HL-60 (cell line): ENCODE data around the gene NPPA.

Experiments
- DNase-seq, 2 experiments: peaks; one replicate each; pipeline ENCODE4 v3.0.0-alpha.2; 2010 to 2020; ENCODE audit warnings: low read depth in 1 of 2, low spot score in 1 of 2
- H3K27ac ChIP-seq: fragments of 250-450 bp; sonication (Bioruptor Pico); replicated peaks from 2 replicates; pipeline ENCODE4 v1.5.1; 2020; ENCODE audit warnings: mild to moderate bottlenecking, moderate library complexity
- H3K27me3 ChIP-seq: fragments of 250-450 bp; sonication (Bioruptor Pico); 2 replicates; pipeline ENCODE4 v1.5.1; 2021; ENCODE audit warnings: mild to moderate bottlenecking, moderate library complexity; ENCODE audit not compliant: insufficient read depth, poor library complexity, severe bottlenecking
- H3K4me3 ChIP-seq: replicated peaks from 2 replicates; pipeline ENCODE4 v1.5.1; 2011; ENCODE audit warnings: mild to moderate bottlenecking, control low read depth, low read length; ENCODE audit not compliant: insufficient read depth
- CTCF ChIP-seq: IDR thresholded peaks from one replicate; pipeline ENCODE4 v1.5.1; 2011; ENCODE audit warnings: low read length, control low read depth, inconsistent platforms; ENCODE audit not compliant: insufficient read depth
- GABPA ChIP-seq: IDR thresholded peaks from 2 replicates; pipeline ENCODE4 v1.6.1; 2012; ENCODE audit warnings: low read depth
- POLR2AphosphoS5 ChIP-seq: IDR thresholded peaks from 2 replicates; pipeline ENCODE4 v1.6.1; 2012; ENCODE audit warnings: low read depth
- REST ChIP-seq: IDR thresholded peaks from 2 replicates; pipeline ENCODE4 v1.6.1; 2012; ENCODE audit warnings: low read depth; ENCODE audit not compliant: insufficient replicate concordance
- SPI1 ChIP-seq: IDR thresholded peaks from 2 replicates; pipeline ENCODE4 v1.6.1; 2012; ENCODE audit warnings: low read depth, mild to moderate bottlenecking, borderline replicate concordance

Gene NPPA

GRCh38 chr1:11802973-11803885 is 44.4 kb downstream of the NPPA start:
- peak; percentile 72 to 81 for DNase-seq
- TF ChIP-seq GABPA: no peak
- no peak for TF ChIP-seq POLR2AphosphoS5
- TF ChIP-seq REST: no peak
- no peak for TF ChIP-seq SPI1
- no peak for TF ChIP-seq CTCF
- H3K27ac ChIP-seq: peak overlapping the region; percentile 21
- no peaks in the 10 kb centered on the region for H3K27me3 ChIP-seq
- H3K4me3 ChIP-seq: peak overlapping the region; percentile 34

- Histone ChIP-seq H3K27ac (peak overlapping the region; percentile 21), H3K4me3 (peak overlapping the region; percentile 34), H3K27me3 (no peaks in the 10 kb centered on the region)
- TF ChIP-seq GABPA: peak; percentile 66
- no peak for TF ChIP-seq POLR2AphosphoS5
- peak in 1 of 2 experiments; percentile 20 for DNase-seq
Measured at GRCh38 chr1:11802616-11802972, 45.0 kb downstream of the NPPA start.

- Histone ChIP-seq H3K27ac (no peak overlapping the region), H3K4me3 (no peak overlapping the region), H3K27me3 (no peaks in the 10 kb centered on the region)
- DNase-seq: no peak
- TF ChIP-seq CTCF: no peak
Measured at GRCh38 chr1:11800756-11801433, 46.7 kb downstream of the NPPA start.

- no peaks in the 10 kb centered on the region for H3K27me3 ChIP-seq
- no peak overlapping the region for H3K27ac ChIP-seq
- H3K4me3 ChIP-seq: no peak overlapping the region
- no peak for DNase-seq
- no peak for TF ChIP-seq REST
- TF ChIP-seq GABPA: no peak
- no peak for TF ChIP-seq SPI1
- TF ChIP-seq POLR2AphosphoS5: no peak
- no peak for TF ChIP-seq CTCF
Measured at GRCh38 chr1:11800391-11800755, 47.2 kb downstream of the NPPA start.
